Activated T-cell treated with anti-CD3 and anti-CD28 coated beads, Interleukin-2, amount 50 U/mL, for 72 hours (primary cell): ENCODE data around the gene GYS1. TPM values are rescaled to one million over a fixed set of nuclear protein-coding genes. Genes with fewer than 3 reads are reported as not detected.
"Not testable (repeated sequence)": the region's sequence is repeated elsewhere in the genome, so short reads cannot be mapped to it uniquely, and the experiment has no call there.

ENCODE experiments used
- ATAC-seq, 2 donors: fragments of 150-1000 bp; cut with Tn5 transposase; replicated peaks in 1 of 2; 2 replicates each; pipeline ENCODE4 v1.10.0; 2021; ENCODE audit warnings: moderate library complexity in 2 of 2, mild to moderate bottlenecking in 1 of 2
- DNase-seq, 2 donors: peaks; one replicate each; pipeline ENCODE4 v3.0.0; 2021 to 2022; ENCODE audit warnings: mixed read lengths in 1 of 2
- H3K27ac Mint-ChIP-seq: one replicate; pipeline ENCODE4 v1.8.0; 2022; ENCODE audit warnings: mild to moderate bottlenecking, moderate library complexity, mixed read lengths
- H3K27me3 Mint-ChIP-seq: one replicate; pipeline ENCODE4 v1.8.0; 2022; ENCODE audit warnings: low read depth, mixed read lengths
- H3K36me3 Mint-ChIP-seq, 2 donors: one replicate each; pipeline ENCODE4 v1.8.0; 2022; ENCODE audit warnings: mixed read lengths in 2 of 2, mild to moderate bottlenecking in 1 of 2; ENCODE audit not compliant: insufficient read depth in 2 of 2
- H3K4me1 Mint-ChIP-seq: one replicate; pipeline ENCODE4 v1.8.0; 2022; ENCODE audit warnings: low read depth, mixed read lengths
- H3K4me3 Mint-ChIP-seq, 2 donors: one replicate each; pipeline ENCODE4 v1.8.0; 2022; ENCODE audit warnings: mild to moderate bottlenecking in 2 of 2, mixed read lengths in 2 of 2, moderate library complexity in 2 of 2
- H3K9me3 Mint-ChIP-seq, 2 donors: one replicate each; pipeline ENCODE4 v1.8.0; 2022; ENCODE audit warnings: mixed read lengths in 2 of 2
- total RNA-seq, 2 donors: library from RNA; stranded (reverse); gene quantifications; one replicate each; pipeline ENCODE4 v1.2.3, GENCODE V29; 2022

GYS1 gene
- total RNA-seq, 2 donors from 2014 or later: 25.9 to 29.4 TPM

DNA sequence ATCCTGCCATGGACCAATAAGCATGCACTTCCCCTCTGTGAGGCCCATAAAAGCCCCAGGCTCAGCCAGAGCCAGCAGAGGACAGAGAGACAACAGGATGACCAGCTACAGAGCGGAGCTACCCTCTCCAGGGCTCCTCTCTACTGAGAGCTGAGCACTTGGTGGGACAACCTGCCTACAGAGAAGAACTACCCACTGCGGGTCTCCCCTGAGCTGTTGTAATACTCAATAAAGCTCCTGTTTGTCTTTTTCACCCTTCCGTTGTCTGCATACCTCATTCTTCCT, 45.9 kb downstream of the GYS1 start:
- Mint-ChIP-seq H3K4me1 (no peaks in the 10 kb centered on the region), H3K27me3 (no peaks in the 10 kb centered on the region), H3K36me3 (peaks cover 0 to 2% of the 10 kb centered on the region in 2 donors), H3K27ac (no peak overlapping the region), H3K4me3 (no peak overlapping the region), H3K9me3 (no peaks in the 10 kb centered on the region)
- DNase-seq (no peak), ATAC-seq (no peak)

GRCh38 chr19:48946463-48947257, 46.4 kb downstream of the GYS1 start:
- H3K4me3 Mint-ChIP-seq: no peak overlapping the region
- H3K36me3 Mint-ChIP-seq: peaks cover 0 to 2% of the 10 kb centered on the region in 2 donors
- no peaks in the 10 kb centered on the region for H3K9me3 Mint-ChIP-seq
- no peak overlapping the region for H3K27ac Mint-ChIP-seq
- ATAC-seq (no peak), DNase-seq (no peak)
- no peaks in the 10 kb centered on the region for H3K27me3 Mint-ChIP-seq
- H3K4me1 Mint-ChIP-seq: no peaks in the 10 kb centered on the region

GRCh38 chr19:48945817-48946216, 47.3 kb downstream of the GYS1 start:
- peaks cover 3% of the 10 kb centered on the region in 2 donors for H3K36me3 Mint-ChIP-seq
- H3K27ac Mint-ChIP-seq: no peak overlapping the region
- H3K27me3 Mint-ChIP-seq: no peaks in the 10 kb centered on the region
- H3K9me3 Mint-ChIP-seq: no peaks in the 10 kb centered on the region
- DNase-seq: no peak
- ATAC-seq: no peak
- no peak overlapping the region for H3K4me3 Mint-ChIP-seq
- H3K4me1 Mint-ChIP-seq: no peaks in the 10 kb centered on the region

GRCh38 chr19:48945415-48945814, 47.7 kb downstream of the GYS1 start:
- no peaks in the 10 kb centered on the region for H3K27me3 Mint-ChIP-seq
- no peaks in the 10 kb centered on the region for H3K4me1 Mint-ChIP-seq
- ATAC-seq (no peak), DNase-seq (no peak)
- peaks cover 3% of the 10 kb centered on the region in 2 donors for H3K36me3 Mint-ChIP-seq
- H3K4me3 Mint-ChIP-seq: no peak overlapping the region
- H3K9me3 Mint-ChIP-seq: no peaks in the 10 kb centered on the region
- no peak overlapping the region for H3K27ac Mint-ChIP-seq

DNA sequence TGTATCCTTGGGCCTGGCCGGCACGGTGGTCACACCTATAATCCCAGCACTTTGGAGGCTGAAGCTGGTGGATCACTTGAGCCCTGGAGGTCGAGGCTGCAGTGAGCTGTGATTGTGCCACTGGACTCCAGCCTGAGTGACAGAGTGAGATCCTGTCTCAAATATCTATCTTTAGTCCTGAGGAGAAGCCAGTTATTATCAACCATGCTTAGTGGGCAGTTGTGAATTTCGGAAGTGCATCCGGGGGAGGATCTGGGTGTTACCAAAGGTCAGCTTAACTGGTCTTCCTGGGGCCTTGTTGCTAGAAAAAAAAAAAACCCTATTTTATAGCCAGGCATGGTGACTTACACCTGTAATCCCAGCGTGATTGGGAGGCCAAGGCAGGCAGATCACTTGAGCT, 50.0 kb downstream of the GYS1 start:
- Mint-ChIP-seq H3K4me1 (no peaks in the 10 kb centered on the region), H3K27ac (no peak overlapping the region), H3K36me3 (peaks cover 3 to 4% of the 10 kb centered on the region in 2 donors), H3K27me3 (no peaks in the 10 kb centered on the region), H3K4me3 (no peak overlapping the region), H3K9me3 (no peaks in the 10 kb centered on the region)
- ATAC-seq: no peak
- no peak for DNase-seq

GRCh38 chr19:48940902-48941301, 52.2 kb downstream of the GYS1 start:
- Mint-ChIP-seq H3K4me3 (no peak overlapping the region), H3K36me3 (peaks cover 1 to 4% of the 10 kb centered on the region in 2 donors), H3K9me3 (no peaks in the 10 kb centered on the region), H3K27me3 (no peaks in the 10 kb centered on the region), H3K27ac (no peak overlapping the region), H3K4me1 (no peaks in the 10 kb centered on the region)
- DNase-seq (no peak), ATAC-seq (no peak)

DNA sequence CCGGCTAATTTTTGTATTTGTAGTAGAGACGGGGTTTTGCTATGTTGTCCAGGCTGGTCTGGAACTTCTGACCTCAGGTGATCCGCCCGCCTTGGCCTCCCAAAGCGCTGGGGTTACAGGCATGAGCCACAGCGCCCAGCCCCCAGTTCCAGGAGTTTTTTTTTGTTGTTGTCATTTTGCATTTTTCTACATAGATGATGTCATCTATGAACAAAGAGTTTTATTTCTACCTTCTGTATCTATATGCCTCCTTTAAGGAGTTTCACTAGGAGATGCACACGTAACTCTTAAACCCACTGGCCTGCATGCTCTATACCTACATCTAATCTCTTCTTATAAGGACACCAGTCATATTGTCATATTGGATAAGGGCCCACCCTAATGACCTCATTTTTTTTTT, 54.9 kb downstream of the GYS1 start:
- peaks cover 1 to 4% of the 10 kb centered on the region in 2 donors for H3K36me3 Mint-ChIP-seq
- DNase-seq (no peak), ATAC-seq (no peak)
- H3K27ac Mint-ChIP-seq: no peak overlapping the region
- no peaks in the 10 kb centered on the region for H3K27me3 Mint-ChIP-seq
- H3K4me3 Mint-ChIP-seq: no peak overlapping the region
- H3K9me3 Mint-ChIP-seq: no peaks in the 10 kb centered on the region
- peaks cover 6% of the 10 kb centered on the region for H3K4me1 Mint-ChIP-seq

DNA sequence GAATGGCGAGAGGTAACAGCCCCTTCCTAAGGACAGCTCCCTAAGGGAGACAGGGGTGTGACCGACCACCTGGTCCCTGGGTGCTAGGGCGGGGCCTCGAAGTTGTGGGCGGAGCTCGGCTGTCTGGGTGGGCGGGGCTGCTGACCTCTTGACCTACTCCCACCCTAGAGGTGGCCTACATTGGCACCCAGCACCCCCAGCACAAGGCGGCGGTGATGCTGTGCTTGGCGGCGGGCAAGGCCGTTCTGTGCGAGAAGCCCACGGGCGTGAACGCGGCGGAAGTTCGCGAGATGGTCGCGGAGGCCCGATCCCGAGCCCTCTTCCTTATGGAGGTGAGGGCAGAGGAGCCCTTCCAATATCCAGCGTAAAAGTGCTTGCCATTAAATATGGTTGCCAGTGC, 57.2 kb downstream of the GYS1 start:
- H3K27me3 Mint-ChIP-seq: no peaks in the 10 kb centered on the region

DNA sequence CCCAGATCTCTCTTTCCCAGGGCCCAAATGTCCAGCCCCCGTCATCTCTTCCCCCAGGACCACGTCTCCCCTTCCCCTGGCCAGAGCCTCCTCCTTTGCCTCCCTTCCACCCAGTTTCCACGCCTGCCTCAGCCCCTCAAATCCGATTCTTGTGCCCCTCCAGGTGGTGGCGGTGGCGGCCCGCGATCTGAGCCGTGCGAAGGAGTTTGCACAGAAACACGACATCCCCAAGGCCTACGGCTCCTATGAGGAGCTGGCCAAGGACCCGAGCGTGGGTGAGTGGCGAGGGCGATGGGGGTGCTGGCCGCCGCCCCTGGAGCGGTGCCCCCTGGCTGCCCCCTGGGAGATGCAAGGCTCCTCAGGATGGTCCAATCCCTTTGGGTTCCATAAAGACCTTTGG, 58.3 kb downstream of the GYS1 start:
- Mint-ChIP-seq H3K4me1 (peaks cover 11% of the 10 kb centered on the region), H3K36me3 (peaks cover 0 to 1% of the 10 kb centered on the region in 2 donors), H3K4me3 (peak overlapping the region; percentile 9 to 36), H3K27ac (no peak overlapping the region), H3K9me3 (no peaks in the 10 kb centered on the region), H3K27me3 (no peaks in the 10 kb centered on the region)
- ATAC-seq (no peak), DNase-seq (no peak)

More for the DNA sequence above, 57.2 kb downstream of the GYS1 start:
- DNase-seq (no peak), ATAC-seq (no peak)
- H3K4me1 Mint-ChIP-seq: peaks cover 11% of the 10 kb centered on the region
- no peak overlapping the region for H3K4me3 Mint-ChIP-seq
- H3K27ac Mint-ChIP-seq: no peak overlapping the region
- H3K36me3 Mint-ChIP-seq: peaks cover 0 to 1% of the 10 kb centered on the region in 2 donors
- no peaks in the 10 kb centered on the region for H3K9me3 Mint-ChIP-seq

DNA sequence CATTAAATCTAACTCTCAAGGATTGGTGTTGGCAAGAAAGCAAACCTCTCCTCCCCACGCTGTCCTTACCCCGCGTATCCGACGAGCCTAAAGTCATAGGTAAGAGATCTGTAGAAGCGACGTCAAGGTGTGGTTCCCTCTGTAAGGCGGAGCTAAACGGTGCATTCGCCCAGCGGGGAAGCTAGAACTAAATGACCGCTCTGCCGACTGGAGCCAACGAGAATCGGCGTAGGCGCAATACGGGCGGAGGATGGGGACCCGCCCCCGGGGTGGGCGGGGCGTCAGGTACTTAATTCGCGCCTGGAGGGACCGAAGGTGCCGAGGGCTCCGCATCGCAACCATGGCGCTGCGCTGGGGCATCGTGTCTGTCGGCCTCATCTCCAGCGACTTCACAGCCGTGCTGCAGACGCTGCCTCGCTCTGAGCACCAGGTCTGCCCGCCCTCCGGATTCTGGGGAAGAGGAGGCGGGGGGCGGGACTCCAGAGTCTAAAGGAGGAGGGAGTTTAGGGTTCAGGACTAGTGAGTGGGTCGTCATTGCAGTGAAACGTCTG, 59.7 kb downstream of the GYS1 start, which contains the start of gene DHDH:
TSS of gene DHDH (plus strand) at position 318 of the 551 bp plus-strand sequence. CDS start at position 341, 23 bp downstream.
- peaks cover 11% of the 10 kb centered on the region for H3K4me1 Mint-ChIP-seq
- no peaks in the 10 kb centered on the region for H3K36me3 Mint-ChIP-seq
- H3K4me3 Mint-ChIP-seq: peak within 1 kb of the TSS; percentile 90 to 96
- no peaks in the 10 kb centered on the region for H3K27me3 Mint-ChIP-seq
- H3K9me3 Mint-ChIP-seq: no peaks in the 10 kb centered on the region
- ATAC-seq (peak; percentile 95 to 96), DNase-seq (peak; percentile 89)
- no peak within 1 kb of the TSS for H3K27ac Mint-ChIP-seq

- peaks cover 18% of the 10 kb centered on the region for H3K4me1 Mint-ChIP-seq
- H3K4me3 Mint-ChIP-seq: no peak overlapping the region
- DNase-seq: no peak
- no peaks in the 10 kb centered on the region for H3K9me3 Mint-ChIP-seq
- no peak for ATAC-seq
- H3K27ac Mint-ChIP-seq: no peak overlapping the region
- no peaks in the 10 kb centered on the region for H3K27me3 Mint-ChIP-seq
- no peaks in the 10 kb centered on the region for H3K36me3 Mint-ChIP-seq
Observed at GRCh38 chr19:48928164-48929025, 64.7 kb downstream of the GYS1 start.

- not testable (repeated sequence) for H3K36me3 Mint-ChIP-seq, DNase-seq, H3K9me3 Mint-ChIP-seq, H3K27ac Mint-ChIP-seq, H3K27me3 Mint-ChIP-seq, ATAC-seq
- Mint-ChIP-seq H3K4me3 (peak overlapping the region in 1 of 2 donors; percentile 40), H3K4me1 (peaks cover 11% of the 10 kb centered on the region)
Observed at GRCh38 chr19:48927692-48928091, 65.4 kb downstream of the GYS1 start.

DNA sequence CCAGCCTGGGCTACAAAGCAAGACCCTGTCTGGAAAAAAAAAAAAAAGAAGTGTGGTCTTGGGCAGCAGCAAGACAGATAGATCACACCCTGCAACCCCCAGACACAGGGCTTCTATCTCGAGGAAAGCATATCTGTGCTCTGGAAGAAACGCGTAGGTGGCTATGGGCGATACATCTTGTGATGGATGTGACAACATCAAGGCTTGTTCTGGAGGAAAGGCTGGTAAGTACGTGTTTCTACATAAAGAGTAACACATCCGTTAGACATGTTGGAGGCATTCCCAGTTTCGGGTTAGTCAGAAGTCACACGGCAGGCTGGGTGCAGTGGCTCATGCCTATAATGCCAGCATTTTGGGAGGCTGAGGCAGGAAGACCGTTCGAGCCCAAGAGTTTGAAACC, 66.2 kb downstream of the GYS1 start:
- H3K4me3 Mint-ChIP-seq: peak overlapping the region; percentile 24 to 40
- H3K9me3 Mint-ChIP-seq: no peaks in the 10 kb centered on the region
- ATAC-seq (peak; percentile 48 to 63), DNase-seq (peak; percentile 6 to 9)
- H3K27ac Mint-ChIP-seq: no peak overlapping the region
- peaks cover 0 to 3% of the 10 kb centered on the region in 2 donors for H3K36me3 Mint-ChIP-seq
- H3K4me1 Mint-ChIP-seq: peaks cover 11% of the 10 kb centered on the region
- H3K27me3 Mint-ChIP-seq: no peaks in the 10 kb centered on the region
